Glomerular endothelial cell (primary cell): ENCODE results near the gene CST4. TPM values are rescaled to one million over a fixed set of nuclear protein-coding genes. Genes with fewer than 3 reads are reported as not detected.
"Not testable (repeated sequence)": the region's sequence is repeated elsewhere in the genome, so short reads cannot be mapped to it uniquely, and the experiment has no call there.

Source experiments
- DNase-seq: peaks from one replicate; pipeline ENCODE4 v3.0.0-alpha.2; 2011; ENCODE audit warnings: low read depth, low spot score; ENCODE audit errors: extremely low read depth
- total RNA-seq: library from RNA; depleted of rRNA; stranded (reverse); fragments of >200 nt; gene quantifications from 2 replicates; pipeline ENCODE4 v1.2.3, GENCODE V29; 2015

The CST4 gene
- total RNA-seq, 1 donor from 2014 or later: not detected

GRCh38 chr20:23689399-23689690 lies 507 bp upstream of the CST4 start:
- no peak for DNase-seq

- no peak for DNase-seq
Observed at GRCh38 chr20:23687986-23688385, 852 bp downstream of the CST4 start.

GRCh38 chr20:23686046-23686750 lies 2.6 kb downstream of the CST4 start:
- no peak for DNase-seq

- not testable (repeated sequence) for DNase-seq
Observed at GRCh38 chr20:23685529-23685896, 3.3 kb downstream of the CST4 start.

GRCh38 chr20:23684261-23684660 lies 4.6 kb downstream of the CST4 start:
- no peak for DNase-seq

- no peak for DNase-seq
Observed at GRCh38 chr20:23683807-23684206, 5.0 kb downstream of the CST4 start.

- no peak for DNase-seq
Observed at GRCh38 chr20:23683281-23683680, 5.6 kb downstream of the CST4 start.

- no peak for DNase-seq
Observed at GRCh38 chr20:23680146-23680545, 8.7 kb downstream of the CST4 start.

- DNase-seq: no peak
Observed at GRCh38 chr20:23679133-23680092, 9.4 kb downstream of the CST4 start.

GRCh38 chr20:23673209-23673608 lies 15.6 kb downstream of the CST4 start:
- DNase-seq: no peak

GRCh38 chr20:23672158-23672557 lies 16.7 kb downstream of the CST4 start:
- DNase-seq: no peak

- no peak for DNase-seq
Observed at GRCh38 chr20:23671479-23671878, 17.4 kb downstream of the CST4 start.

- DNase-seq: no peak
Observed at GRCh38 chr20:23670361-23670760, 18.5 kb downstream of the CST4 start.

GRCh38 chr20:23669866-23670265 lies 19.0 kb downstream of the CST4 start:
- no peak for DNase-seq

GRCh38 chr20:23669327-23669726 lies 19.5 kb downstream of the CST4 start:
- DNase-seq: no peak

GRCh38 chr20:23668477-23668951 lies 20.3 kb downstream of the CST4 start:
- DNase-seq: no peak

- no peak for DNase-seq
Observed at GRCh38 chr20:23667666-23668065, 21.2 kb downstream of the CST4 start.

- no peak for DNase-seq
Observed at GRCh38 chr20:23666698-23667097, 22.1 kb downstream of the CST4 start.

GRCh38 chr20:23666189-23666588 lies 22.6 kb downstream of the CST4 start:
- DNase-seq: no peak

- DNase-seq: no peak
Observed at GRCh38 chr20:23664954-23665353, 23.9 kb downstream of the CST4 start.

- DNase-seq: not testable (repeated sequence)
Observed at GRCh38 chr20:23664046-23664445, 24.8 kb downstream of the CST4 start.

GRCh38 chr20:23663180-23663579 lies 25.7 kb downstream of the CST4 start:
- no peak for DNase-seq
